ENCODE measurements around the gene ZNF615.

GRCh38 chr19:52028780-52029123, 20.7 kb upstream of the ZNF615 start:
- TF ChIP-seq CTCF (IDR thresholded peaks at IDR 0.05) (no peak), POLR2A (IDR thresholded peaks at IDR 0.05) (no peak), EP300 (IDR thresholded peaks at IDR 0.05; ENCODE audit: low read depth) (no peak), POLR2AphosphoS5 (IDR thresholded peaks at IDR 0.05) (no peak)
